ENCODE data around the gene MIER2. TPM values are rescaled to one million over a fixed set of nuclear protein-coding genes. Genes with fewer than 3 reads are reported as not detected.
A peak's percentile ranks its signal among the peaks of the same experiment; 100 is the strongest.

MIER2 gene
- total RNA-seq, 1 experiment from 2014 or later: 18.6 TPM

GRCh38 chr19:309206-309565 lies 35.4 kb downstream of the MIER2 start:
- no peak for DNase-seq (ENCODE audit: low read depth)

GRCh38 chr19:308471-309205 lies 36.0 kb downstream of the MIER2 start:
- DNase-seq (ENCODE audit: low read depth): no peak

GRCh38 chr19:307793-308420 lies 36.7 kb downstream of the MIER2 start:
- DNase-seq (ENCODE audit: low read depth): no peak

- DNase-seq (ENCODE audit: low read depth): no peak
These were observed 37.5 kb downstream of the MIER2 start for GRCh38 chr19:307111-307531.

- DNase-seq (ENCODE audit: low read depth): no peak
These were observed 38.3 kb downstream of the MIER2 start for GRCh38 chr19:306151-306900.

GRCh38 chr19:305240-306150 lies 39.1 kb downstream of the MIER2 start:
- no peak for DNase-seq (ENCODE audit: low read depth)

GRCh38 chr19:296476-297225 lies 47.9 kb downstream of the MIER2 start:
- no peak for DNase-seq (ENCODE audit: low read depth)

- no peak for DNase-seq (ENCODE audit: low read depth)
These were observed 48.8 kb downstream of the MIER2 start for GRCh38 chr19:295687-296370.

- no peak for DNase-seq (ENCODE audit: low read depth)
These were observed 49.5 kb downstream of the MIER2 start for GRCh38 chr19:294946-295686.

- DNase-seq (ENCODE audit: low read depth): no peak
These were observed 50.2 kb downstream of the MIER2 start for GRCh38 chr19:294341-294945.

GRCh38 chr19:293436-294110 lies 51.0 kb downstream of the MIER2 start:
- no peak for DNase-seq (ENCODE audit: low read depth)

GRCh38 chr19:292951-293350 lies 51.6 kb downstream of the MIER2 start:
- DNase-seq (ENCODE audit: low read depth): no peak

GRCh38 chr19:292281-292884 lies 52.2 kb downstream of the MIER2 start:
- DNase-seq (ENCODE audit: low read depth): no peak

- DNase-seq (ENCODE audit: low read depth): no peak
These were observed 52.9 kb downstream of the MIER2 start for GRCh38 chr19:291561-292280.

GRCh38 chr19:291006-291521 lies 53.5 kb downstream of the MIER2 start, which contains the start of gene PLPP2:
TSS of gene PLPP2 (minus strand) at chr19:291403. CDS start at chr19:291336, 67 bp downstream.
- peak; percentile 22 for DNase-seq (ENCODE audit: low read depth)

GRCh38 chr19:290372-291005 lies 54.1 kb downstream of the MIER2 start:
- peak; percentile 62 for DNase-seq (ENCODE audit: low read depth)
